Keratinocyte (primary cell): ENCODE data around the gene JPT1.

Experiments used
- EZH2 ChIP-seq: IDR thresholded peaks from one replicate; pipeline ENCODE4 v1.6.1; 2012; ENCODE audit warnings: inconsistent platforms, mild to moderate bottlenecking, low read length, moderate library complexity
- TF ChIP-seq, protein P1 (sequence below), 3 experiments: IDR thresholded peaks in 1 of 3; conservative IDR thresholded peaks in 1 of 3; optimal IDR thresholded peaks in 1 of 3; 2 replicates in 2 of 3; 3 replicates in 1 of 3; pipeline versions ENCODE3 to v1.5.1; 2011; ENCODE audit warnings: low read length in 3 of 3, mild to moderate bottlenecking in 3 of 3, moderate library complexity in 2 of 3, control low read depth in 1 of 3, inconsistent platforms in 1 of 3; ENCODE audit not compliant: insufficient read depth in 2 of 3; ENCODE audit errors: extremely low read depth in 1 of 3

- no peak for TF ChIP-seq EZH2
- TF ChIP-seq, protein P1, sequence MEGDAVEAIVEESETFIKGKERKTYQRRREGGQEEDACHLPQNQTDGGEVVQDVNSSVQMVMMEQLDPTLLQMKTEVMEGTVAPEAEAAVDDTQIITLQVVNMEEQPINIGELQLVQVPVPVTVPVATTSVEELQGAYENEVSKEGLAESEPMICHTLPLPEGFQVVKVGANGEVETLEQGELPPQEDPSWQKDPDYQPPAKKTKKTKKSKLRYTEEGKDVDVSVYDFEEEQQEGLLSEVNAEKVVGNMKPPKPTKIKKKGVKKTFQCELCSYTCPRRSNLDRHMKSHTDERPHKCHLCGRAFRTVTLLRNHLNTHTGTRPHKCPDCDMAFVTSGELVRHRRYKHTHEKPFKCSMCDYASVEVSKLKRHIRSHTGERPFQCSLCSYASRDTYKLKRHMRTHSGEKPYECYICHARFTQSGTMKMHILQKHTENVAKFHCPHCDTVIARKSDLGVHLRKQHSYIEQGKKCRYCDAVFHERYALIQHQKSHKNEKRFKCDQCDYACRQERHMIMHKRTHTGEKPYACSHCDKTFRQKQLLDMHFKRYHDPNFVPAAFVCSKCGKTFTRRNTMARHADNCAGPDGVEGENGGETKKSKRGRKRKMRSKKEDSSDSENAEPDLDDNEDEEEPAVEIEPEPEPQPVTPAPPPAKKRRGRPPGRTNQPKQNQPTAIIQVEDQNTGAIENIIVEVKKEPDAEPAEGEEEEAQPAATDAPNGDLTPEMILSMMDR (optimal IDR thresholded peaks at IDR 0.05 in 1 of 3, IDR thresholded peaks at IDR 0.05 in 1 of 3, conservative IDR thresholded peaks at IDR 0.05 in 1 of 3; ENCODE audit: extremely low read depth in 1 of 3, insufficient read depth in 2 of 3, low read length in 3 of 3): no peak
Observed at GRCh38 chr17:75133001-75133400, 21.3 kb downstream of the JPT1 start.
